ENCODE measurements around the gene LARP1B. TPM values are rescaled to one million over a fixed set of nuclear protein-coding genes. Genes with fewer than 3 reads are reported as not detected.

The LARP1B gene
- total and polyA plus RNA-seq, 2 of the 8 experiments (the other 6 are each of a cell fraction or from before 2014, with no cell fraction given): 10.6 to 47.0 TPM

- TF ChIP-seq EGR1 (IDR thresholded peaks at IDR 0.05; ENCODE audit: borderline replicate concordance, low read depth, low read length) (no peak), PHF8 (conservative IDR thresholded peaks at IDR 0.05; ENCODE audit: low read depth, low read length) (no peak), POLR2A (IDR thresholded peaks at IDR 0.05; ENCODE audit: control extremely low read depth in 1 of 2, low read depth in 2 of 2, low read length in 2 of 2) (peak in 1 of 2 experiments; percentile 27; a peak in 1 of 3 replicates), RFX5 (IDR thresholded peaks at IDR 0.05; ENCODE audit: borderline replicate concordance, low read depth, low read length) (no peak), CTBP2 (IDR thresholded peaks at IDR 0.05; ENCODE audit: borderline replicate concordance, insufficient read depth, insufficient read length, low read length) (no peak), POLR2AphosphoS5 (IDR thresholded peaks at IDR 0.05; ENCODE audit: low read depth, low read length) (no peak), ASH2L (IDR thresholded peaks at IDR 0.05; ENCODE audit: low read length) (no peak), GABPA (IDR thresholded peaks at IDR 0.05; ENCODE audit: borderline replicate concordance, insufficient read depth, low read length) (no peak), NRF1 (IDR thresholded peaks at IDR 0.05; ENCODE audit: low read depth, low read length) (no peak), EZH2 (IDR thresholded peaks at IDR 0.05; ENCODE audit: low read depth, low read length, severe bottlenecking) (no peak), NANOG (IDR thresholded peaks at IDR 0.05; ENCODE audit: insufficient read depth, low read depth, low read length, poor library complexity, severe bottlenecking) (no peak), CBX8 (IDR thresholded peaks at IDR 0.05; ENCODE audit: borderline replicate concordance, low read depth, low read length) (no peak), HDAC6 (IDR thresholded peaks at IDR 0.05; ENCODE audit: low read depth, low read length) (no peak), SAP30 (IDR thresholded peaks at IDR 0.05; ENCODE audit: insufficient read depth, insufficient replicate concordance, low read length) (peak; percentile 59), BCL11A (IDR thresholded peaks at IDR 0.05; ENCODE audit: low read depth in 2 of 2, low read length in 2 of 2) (no peak)
- TF ChIP-seq, protein P1, sequence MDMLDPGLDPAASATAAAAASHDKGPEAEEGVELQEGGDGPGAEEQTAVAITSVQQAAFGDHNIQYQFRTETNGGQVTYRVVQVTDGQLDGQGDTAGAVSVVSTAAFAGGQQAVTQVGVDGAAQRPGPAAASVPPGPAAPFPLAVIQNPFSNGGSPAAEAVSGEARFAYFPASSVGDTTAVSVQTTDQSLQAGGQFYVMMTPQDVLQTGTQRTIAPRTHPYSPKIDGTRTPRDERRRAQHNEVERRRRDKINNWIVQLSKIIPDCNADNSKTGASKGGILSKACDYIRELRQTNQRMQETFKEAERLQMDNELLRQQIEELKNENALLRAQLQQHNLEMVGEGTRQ (IDR thresholded peaks at IDR 0.05; ENCODE audit: low read length): no peak
- TF ChIP-seq, protein P2, sequence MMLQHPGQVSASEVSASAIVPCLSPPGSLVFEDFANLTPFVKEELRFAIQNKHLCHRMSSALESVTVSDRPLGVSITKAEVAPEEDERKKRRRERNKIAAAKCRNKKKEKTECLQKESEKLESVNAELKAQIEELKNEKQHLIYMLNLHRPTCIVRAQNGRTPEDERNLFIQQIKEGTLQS (IDR thresholded peaks at IDR 0.05; ENCODE audit: insufficient read depth, low read depth, low read length): no peak
- TF ChIP-seq, protein P3, sequence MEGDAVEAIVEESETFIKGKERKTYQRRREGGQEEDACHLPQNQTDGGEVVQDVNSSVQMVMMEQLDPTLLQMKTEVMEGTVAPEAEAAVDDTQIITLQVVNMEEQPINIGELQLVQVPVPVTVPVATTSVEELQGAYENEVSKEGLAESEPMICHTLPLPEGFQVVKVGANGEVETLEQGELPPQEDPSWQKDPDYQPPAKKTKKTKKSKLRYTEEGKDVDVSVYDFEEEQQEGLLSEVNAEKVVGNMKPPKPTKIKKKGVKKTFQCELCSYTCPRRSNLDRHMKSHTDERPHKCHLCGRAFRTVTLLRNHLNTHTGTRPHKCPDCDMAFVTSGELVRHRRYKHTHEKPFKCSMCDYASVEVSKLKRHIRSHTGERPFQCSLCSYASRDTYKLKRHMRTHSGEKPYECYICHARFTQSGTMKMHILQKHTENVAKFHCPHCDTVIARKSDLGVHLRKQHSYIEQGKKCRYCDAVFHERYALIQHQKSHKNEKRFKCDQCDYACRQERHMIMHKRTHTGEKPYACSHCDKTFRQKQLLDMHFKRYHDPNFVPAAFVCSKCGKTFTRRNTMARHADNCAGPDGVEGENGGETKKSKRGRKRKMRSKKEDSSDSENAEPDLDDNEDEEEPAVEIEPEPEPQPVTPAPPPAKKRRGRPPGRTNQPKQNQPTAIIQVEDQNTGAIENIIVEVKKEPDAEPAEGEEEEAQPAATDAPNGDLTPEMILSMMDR (IDR thresholded peaks at IDR 0.05; ENCODE audit: control extremely low read depth in 1 of 3, insufficient read depth in 1 of 3, low read depth in 1 of 3, low read length in 3 of 3): no peak
Observed at GRCh38 chr4:128061566-128062536, 739 bp downstream of the LARP1B start (continued).

Data from H1 (cell line).